ENCODE results near the gene COL4A2.

The COL4A2 gene

GRCh38 chr13:110322126-110322827, 15.2 kb downstream of the COL4A2 start:
- DNase-seq (ENCODE audit: low read depth in 2 of 2): no peak

GRCh38 chr13:110322828-110323171, 15.7 kb downstream of the COL4A2 start:
- no peak for DNase-seq (ENCODE audit: low read depth in 2 of 2)

- DNase-seq (ENCODE audit: low read depth in 2 of 2): no peak
Measured at GRCh38 chr13:110323172-110323891, 16.2 kb downstream of the COL4A2 start.

DNA sequence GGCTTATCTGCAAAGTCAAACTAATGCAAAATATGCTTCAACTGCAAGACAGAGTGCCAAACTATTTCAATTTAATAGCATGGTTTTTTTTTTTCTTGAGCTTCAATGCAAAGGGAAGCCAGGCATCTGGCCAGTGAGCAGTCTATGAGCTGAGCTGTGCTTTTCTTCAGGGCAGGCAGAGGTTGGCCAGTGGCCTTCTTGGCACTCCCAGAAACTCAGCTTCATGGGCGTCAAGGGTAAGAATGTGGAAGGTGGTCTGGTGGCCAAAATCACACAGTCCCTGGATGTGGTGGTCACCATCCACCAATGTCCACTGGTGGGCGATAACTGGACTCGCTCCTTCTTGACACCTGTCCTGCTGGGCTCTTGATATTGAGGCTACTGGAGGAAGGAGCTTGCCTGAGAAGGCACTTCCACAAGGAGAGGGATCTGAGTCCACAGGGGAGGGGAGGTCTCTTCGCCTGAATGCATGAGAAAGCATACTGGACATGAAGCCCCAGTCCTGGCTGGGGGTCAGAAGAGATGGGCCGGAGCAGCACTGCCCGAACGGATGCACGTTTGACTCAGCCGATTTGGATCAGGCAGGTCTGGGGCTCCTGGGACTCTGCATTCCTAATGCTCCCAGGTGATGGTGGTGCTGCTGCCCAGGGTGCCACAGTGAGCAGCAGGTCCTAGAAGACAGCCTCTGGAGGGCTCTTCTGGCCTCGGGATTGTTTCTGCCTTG, 17.1 kb downstream of the COL4A2 start:
- DNase-seq (ENCODE audit: low read depth in 2 of 2): no peak

DNA sequence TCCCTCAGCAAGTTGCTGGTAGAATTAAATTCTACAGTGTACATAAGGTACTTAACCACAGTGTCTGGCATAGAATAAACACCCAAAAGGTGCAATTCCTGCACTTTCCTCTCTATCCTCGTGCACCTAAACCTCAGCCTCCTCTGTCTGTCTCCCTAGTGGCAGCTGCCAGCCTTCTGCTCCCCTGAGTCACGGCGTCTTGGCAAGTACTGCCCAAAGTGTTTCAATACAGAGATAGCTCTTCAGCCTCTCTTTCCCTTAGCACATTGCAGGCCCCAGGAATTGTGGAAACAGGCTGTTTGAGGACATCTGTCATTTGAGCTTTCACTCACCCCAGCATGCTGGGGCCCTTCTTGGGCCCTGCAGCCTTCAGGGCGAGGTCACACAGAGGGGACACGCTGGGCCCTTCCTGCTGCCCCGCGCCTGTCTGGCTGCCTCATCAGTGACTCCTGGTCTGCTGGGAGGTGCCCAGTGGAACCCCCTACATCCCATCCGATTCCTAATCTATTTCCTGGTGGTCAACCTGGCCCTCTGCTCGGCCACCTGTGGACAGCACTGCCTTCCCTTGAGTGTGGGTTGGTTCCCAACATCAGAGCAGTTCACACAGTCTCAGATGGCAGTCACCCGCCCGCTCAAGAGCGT, 19.3 kb downstream of the COL4A2 start:
- DNase-seq (ENCODE audit: low read depth in 2 of 2): no peak

DNA sequence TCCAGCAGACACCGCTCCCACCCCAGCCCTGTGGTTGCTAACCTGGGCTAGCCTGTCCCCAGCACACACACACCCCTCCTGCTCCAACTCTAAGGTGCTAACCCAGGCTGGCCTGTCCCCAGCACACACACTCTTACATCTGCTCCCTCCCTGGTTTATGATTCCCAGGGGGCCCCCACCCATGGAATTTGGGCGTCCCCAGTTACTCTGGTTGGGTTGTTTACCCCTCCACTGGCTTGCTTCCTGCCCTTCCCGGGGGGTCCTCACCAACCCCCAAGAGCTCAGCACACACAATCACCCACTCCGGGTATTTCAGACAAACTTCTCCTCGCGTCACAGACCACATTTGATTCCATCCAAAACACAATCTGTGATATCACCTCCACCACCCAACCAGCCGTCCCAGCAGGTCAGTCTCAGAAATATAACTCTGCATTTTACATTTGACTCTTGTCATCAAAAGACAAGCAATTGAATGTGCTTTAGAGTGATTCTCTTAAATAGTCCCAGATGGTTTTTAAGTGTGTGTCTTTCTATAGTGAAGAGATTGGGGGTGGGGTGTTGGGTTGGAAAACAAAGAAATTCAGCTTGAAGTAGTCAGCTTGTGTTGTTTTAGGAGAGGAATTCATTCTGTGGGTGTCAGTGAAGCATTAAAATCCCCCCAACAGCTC, 20.1 kb downstream of the COL4A2 start:
- DNase-seq (ENCODE audit: low read depth in 2 of 2): no peak

GRCh38 chr13:110328573-110328972, 21.5 kb downstream of the COL4A2 start:
- DNase-seq (ENCODE audit: low read depth in 2 of 2): no peak

DNA sequence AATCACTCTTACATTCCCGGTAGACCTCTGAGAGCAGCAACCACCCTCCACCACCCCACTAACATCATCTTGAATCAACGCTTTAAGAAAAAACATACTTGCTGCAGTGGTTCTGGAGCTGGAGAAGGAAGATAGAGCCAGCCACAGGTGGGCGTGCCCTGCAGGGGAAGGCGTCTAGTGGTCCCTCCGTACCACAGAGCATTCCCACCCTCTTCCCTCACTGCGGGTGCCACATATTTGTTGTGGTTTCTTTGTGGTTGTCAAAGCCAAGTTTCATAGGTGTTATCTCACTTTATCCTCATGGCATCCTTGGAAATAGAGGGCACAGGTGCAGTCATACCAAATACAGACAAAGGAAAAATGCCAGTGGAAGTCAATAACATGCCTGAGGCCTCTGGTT, 22.2 kb downstream of the COL4A2 start:
- DNase-seq (ENCODE audit: low read depth in 2 of 2): no peak

- no peak for DNase-seq (ENCODE audit: low read depth in 2 of 2)
Measured at GRCh38 chr13:110329798-110330461, 22.8 kb downstream of the COL4A2 start.

GRCh38 chr13:110330491-110331011, 23.5 kb downstream of the COL4A2 start:
- no peak for DNase-seq (ENCODE audit: low read depth in 2 of 2)

DNA sequence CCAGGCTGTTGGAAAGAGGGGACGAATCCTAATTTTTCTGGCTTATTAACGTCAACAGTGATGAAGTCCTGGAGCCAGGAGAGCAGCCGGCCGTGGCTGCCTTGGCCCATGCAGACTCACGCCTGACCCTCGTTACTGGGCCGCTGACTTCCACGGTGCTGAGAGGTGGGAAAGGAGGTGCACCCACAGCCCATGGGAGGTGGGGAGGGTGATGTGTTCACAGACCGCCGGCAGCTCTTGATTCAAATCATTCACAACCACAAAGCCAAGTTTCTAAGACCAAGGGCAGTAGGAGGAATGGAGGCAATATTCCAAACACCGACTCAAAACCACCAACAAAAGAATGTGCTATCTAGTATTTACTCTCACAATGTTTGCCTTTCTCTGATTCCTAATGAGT, 24.3 kb downstream of the COL4A2 start:
- DNase-seq (ENCODE audit: low read depth in 2 of 2): no peak

DNA sequence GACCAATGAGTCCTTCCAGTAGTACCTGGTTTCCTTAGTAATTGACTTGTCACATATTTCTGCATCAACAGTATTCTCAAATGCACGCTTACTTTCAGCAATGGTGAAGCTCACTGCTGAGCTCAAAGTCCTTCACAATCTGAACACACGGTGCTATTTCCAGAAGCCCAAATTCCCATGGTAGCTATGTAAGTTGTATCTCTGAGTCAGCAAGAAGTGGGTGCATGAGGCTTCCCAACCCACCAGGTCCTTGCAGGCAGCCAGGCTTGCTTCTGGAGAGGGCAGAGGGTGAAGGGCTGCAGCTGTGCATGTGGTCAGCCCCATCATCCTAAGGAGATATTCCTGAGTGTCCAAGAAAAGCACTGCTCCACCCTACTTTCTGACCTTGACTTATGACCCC, 25.7 kb downstream of the COL4A2 start:
- no peak for DNase-seq (ENCODE audit: low read depth in 2 of 2)

DNA sequence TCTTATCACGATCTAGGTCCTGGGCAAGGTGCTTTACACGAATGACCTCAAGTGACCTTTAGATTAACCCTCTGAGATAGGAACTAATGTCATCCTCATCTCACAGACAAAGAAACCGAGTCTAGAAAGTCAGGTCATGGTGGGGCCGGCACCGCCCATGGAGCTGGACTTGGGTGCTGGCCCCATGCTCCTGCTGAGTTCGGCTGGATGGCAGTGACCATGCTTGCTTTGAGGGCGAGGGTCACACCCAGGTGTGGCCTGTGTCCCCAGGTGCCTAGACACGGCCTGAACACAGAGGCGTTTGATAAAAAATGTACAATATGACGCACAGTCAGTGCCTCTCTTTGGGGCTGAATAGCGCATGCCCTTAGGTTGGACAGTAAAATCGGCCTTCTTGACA, 26.8 kb downstream of the COL4A2 start:
- DNase-seq (ENCODE audit: low read depth in 2 of 2): no peak

- DNase-seq (ENCODE audit: low read depth in 2 of 2): no peak
Measured at GRCh38 chr13:110334256-110334655, 27.2 kb downstream of the COL4A2 start.

DNA sequence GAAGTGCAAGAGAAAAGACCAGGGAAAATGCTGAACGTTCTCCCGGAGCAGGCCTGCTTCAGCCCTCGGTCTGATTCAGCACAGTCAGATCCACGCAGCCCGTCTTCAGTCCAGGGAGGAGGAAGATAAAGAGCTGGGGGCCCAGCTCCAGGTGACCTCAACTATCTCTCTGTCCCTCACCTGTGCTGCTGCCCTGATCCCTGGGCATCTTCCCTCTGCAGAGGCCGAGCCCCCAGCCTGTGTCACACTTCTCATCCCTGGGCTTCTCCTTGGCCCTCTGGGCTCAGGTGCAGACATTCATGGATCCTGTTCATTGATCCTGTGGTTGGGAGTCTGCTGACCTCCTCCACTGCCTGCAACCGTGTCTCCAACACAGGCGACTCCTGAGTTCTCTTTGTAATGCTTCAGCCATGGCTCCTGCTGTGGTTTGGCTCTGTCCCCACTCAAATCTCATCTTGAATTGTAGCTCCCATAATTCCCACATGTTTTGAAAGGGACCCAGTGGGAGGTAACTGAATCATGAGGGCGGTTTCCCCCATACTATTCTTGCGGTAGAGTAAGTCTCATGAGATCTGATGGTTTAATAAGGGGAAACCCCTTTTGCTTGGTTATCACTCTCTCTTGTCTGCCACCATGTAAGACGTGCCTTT, 27.9 kb downstream of the COL4A2 start:
- no peak for DNase-seq (ENCODE audit: low read depth in 2 of 2)

- DNase-seq (ENCODE audit: low read depth in 2 of 2): no peak
Measured at GRCh38 chr13:110336108-110336507, 29.0 kb downstream of the COL4A2 start.

DNA sequence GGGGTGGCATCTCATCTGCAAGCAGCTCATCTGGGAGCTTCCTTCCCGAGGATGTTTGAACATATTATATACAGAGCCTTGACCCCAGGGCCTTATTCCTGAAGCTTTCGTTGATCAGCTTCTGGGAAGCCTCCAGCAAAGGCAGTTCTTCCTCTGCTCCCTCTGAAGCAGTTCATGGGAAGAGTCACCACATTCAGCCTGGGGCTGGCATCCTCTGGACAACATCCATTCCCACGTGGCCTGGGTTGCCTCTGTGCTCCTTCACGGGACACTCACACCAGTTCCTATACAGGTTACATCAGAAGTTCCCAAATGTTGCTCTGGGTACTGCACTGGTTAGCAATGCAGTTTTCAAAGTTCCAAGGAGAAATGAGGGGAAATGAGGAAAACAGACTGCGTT, 29.6 kb downstream of the COL4A2 start:
- no peak for DNase-seq (ENCODE audit: low read depth in 2 of 2)

- no peak for DNase-seq (ENCODE audit: low read depth in 2 of 2)
Measured at GRCh38 chr13:110337247-110337646, 30.2 kb downstream of the COL4A2 start.

GRCh38 chr13:110338441-110339101, 31.5 kb downstream of the COL4A2 start:
- no peak for DNase-seq (ENCODE audit: low read depth in 2 of 2)

- no peak for DNase-seq (ENCODE audit: low read depth in 2 of 2)
Measured at GRCh38 chr13:110339263-110339662, 32.2 kb downstream of the COL4A2 start.
